Measurements from ENCODE around the gene NCAM1. TPM values are rescaled to one million over a fixed set of nuclear protein-coding genes. Genes with fewer than 3 reads are reported as not detected.

NCAM1 gene
- total and polyA plus RNA-seq, 2 donors from 2014 or later, result 1.7 to 3.0 TPM

DNA sequence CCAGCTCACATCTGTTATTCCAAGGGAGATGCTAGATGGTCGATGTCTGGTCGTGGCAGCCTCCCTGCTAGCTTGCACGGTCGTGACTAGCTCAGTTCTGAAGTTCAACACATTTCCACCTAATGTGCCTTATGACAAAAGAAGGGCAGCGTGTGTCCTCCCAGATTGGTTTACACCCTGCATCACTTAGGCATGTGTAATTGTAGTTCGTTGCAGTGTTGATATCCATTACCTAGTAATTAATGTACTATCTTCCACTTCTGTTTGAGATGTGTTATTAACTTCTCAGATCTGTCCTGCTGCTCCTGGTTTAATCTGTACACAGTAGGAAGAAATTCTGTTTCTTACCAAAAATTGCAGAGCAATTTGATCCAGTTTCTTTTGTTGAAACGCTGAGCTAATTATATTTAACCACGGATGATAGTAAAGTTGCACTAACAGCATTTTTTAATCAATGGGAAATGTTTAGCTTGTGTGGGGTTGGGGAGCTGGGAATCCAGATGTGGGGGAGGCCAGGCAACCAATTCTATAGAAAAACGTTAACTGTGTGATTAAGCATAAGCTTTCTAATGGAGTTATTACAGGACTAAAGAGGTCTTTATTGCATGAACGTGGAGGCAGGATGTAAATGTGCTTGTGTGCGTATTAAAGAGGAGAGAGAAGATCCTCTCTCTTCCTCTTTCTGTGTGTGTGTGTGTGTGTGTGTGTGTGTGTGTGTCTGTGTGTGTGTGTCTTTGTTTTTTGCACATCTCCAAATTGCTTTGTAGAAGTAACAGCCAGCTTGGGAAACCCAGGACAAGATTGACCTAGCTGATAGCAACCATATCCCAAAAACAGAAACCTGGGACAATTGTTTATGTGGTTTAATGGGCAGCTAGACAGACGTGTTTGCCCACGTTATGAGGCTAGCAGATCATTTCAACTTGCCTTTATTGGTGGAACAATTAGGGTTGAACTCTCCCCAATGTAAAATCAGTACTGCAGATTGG, 207.4 kb downstream of the NCAM1 start:
- intact Hi-C loops (cut with DNase I), result no loop called here
- no peaks in the 10 kb centered on the region for H3K36me3 ChIP-seq (ENCODE audit: control insufficient read depth in 2 of 3, insufficient read depth in 3 of 3, low read length in 3 of 3)
- TF ChIP-seq, protein P1, sequence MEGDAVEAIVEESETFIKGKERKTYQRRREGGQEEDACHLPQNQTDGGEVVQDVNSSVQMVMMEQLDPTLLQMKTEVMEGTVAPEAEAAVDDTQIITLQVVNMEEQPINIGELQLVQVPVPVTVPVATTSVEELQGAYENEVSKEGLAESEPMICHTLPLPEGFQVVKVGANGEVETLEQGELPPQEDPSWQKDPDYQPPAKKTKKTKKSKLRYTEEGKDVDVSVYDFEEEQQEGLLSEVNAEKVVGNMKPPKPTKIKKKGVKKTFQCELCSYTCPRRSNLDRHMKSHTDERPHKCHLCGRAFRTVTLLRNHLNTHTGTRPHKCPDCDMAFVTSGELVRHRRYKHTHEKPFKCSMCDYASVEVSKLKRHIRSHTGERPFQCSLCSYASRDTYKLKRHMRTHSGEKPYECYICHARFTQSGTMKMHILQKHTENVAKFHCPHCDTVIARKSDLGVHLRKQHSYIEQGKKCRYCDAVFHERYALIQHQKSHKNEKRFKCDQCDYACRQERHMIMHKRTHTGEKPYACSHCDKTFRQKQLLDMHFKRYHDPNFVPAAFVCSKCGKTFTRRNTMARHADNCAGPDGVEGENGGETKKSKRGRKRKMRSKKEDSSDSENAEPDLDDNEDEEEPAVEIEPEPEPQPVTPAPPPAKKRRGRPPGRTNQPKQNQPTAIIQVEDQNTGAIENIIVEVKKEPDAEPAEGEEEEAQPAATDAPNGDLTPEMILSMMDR (IDR thresholded peaks at IDR 0.05; ENCODE audit: borderline replicate concordance, extremely low read depth, insufficient read depth), result no peak
- DNase-seq (peak in 1 of 5 donors; percentile 34), FAIRE-seq (no peak)
- no peak overlapping the region for H3K9ac ChIP-seq (ENCODE audit: low read length in 3 of 3)
- H3K27ac ChIP-seq (ENCODE audit: low read depth in 2 of 2, low read length in 2 of 2), result no peak overlapping the region
- H3K4me1 ChIP-seq (ENCODE audit: control insufficient read depth in 2 of 3, insufficient read depth in 2 of 3, low read depth in 1 of 3, low read length in 3 of 3), result no peaks in the 10 kb centered on the region
- H3K9me3 ChIP-seq (ENCODE audit: control insufficient read depth in 2 of 3, insufficient read depth in 1 of 3, low read length in 3 of 3), result no peaks in the 10 kb centered on the region
- no peaks in the 10 kb centered on the region for H3K27me3 ChIP-seq (ENCODE audit: control insufficient read depth, insufficient read depth, low read length)
- no peak overlapping the region for H3K4me3 ChIP-seq (ENCODE audit: low read length in 3 of 3)

DNA sequence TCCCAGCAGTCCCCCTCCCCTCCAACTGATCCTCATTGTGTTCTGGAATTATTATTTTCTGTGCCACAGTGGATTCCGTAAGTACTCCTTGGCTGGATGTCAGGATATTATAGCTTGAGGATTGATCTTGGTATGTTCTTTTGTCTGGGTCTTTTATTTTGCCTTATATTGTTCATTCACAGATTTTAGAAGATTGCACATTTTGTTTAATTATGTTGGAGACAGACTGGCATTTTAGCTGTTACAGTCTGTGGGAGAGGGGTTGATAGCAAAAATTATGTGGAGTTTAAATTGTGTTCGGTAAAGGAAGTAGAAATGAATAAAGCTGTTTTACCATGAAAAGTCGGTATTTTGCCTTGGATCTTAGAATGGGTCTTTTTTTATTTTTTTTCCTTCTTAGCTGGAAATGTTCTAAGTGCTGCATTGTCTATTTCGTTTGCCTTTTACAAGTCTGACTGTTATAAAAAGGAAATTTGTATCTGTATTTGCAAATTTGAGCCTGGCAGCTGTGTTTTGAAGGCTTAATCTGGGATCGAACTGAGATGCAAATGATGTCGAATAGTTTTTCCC, 211.2 kb downstream of the NCAM1 start:
- TF ChIP-seq, protein P1 (IDR thresholded peaks at IDR 0.05; ENCODE audit: borderline replicate concordance, extremely low read depth, insufficient read depth), result no peak
- no peaks in the 10 kb centered on the region for H3K4me1 ChIP-seq (ENCODE audit: control insufficient read depth in 2 of 3, insufficient read depth in 2 of 3, low read depth in 1 of 3, low read length in 3 of 3)
- H3K27me3 ChIP-seq (ENCODE audit: control insufficient read depth, insufficient read depth, low read length), result no peaks in the 10 kb centered on the region
- no peaks in the 10 kb centered on the region for H3K36me3 ChIP-seq (ENCODE audit: control insufficient read depth in 2 of 3, insufficient read depth in 3 of 3, low read length in 3 of 3)
- no peak overlapping the region for H3K4me3 ChIP-seq (ENCODE audit: low read length in 3 of 3)
- no peaks in the 10 kb centered on the region for H3K9me3 ChIP-seq (ENCODE audit: control insufficient read depth in 2 of 3, insufficient read depth in 1 of 3, low read length in 3 of 3)
- no peak overlapping the region for H3K27ac ChIP-seq (ENCODE audit: low read depth in 2 of 2, low read length in 2 of 2)
- DNase-seq (no peak), FAIRE-seq (no peak)
- intact Hi-C loops (cut with DNase I), result no loop called here
- H3K9ac ChIP-seq (ENCODE audit: low read length in 3 of 3), result no peak overlapping the region

DNA sequence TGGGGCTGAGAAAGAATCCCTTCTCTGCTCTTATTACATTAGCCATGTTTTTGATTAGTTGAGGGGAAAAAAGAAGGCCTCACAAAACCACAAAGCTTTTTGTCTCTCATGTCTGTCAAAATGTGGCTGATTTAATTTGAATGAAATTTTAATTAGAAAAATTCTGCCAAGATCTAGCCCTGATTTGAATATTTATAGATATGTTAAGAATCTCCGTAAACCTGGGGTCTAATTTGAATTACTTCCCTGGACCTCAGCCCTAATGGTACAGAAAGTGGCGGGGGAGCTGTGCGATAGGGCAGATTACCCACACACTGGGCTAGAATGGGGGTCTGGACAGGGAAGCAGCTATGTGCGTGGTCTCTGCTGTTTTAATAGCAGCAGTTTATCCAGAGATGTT, 211.9 kb downstream of the NCAM1 start:
- H3K4me1 ChIP-seq (ENCODE audit: control insufficient read depth in 2 of 3, insufficient read depth in 2 of 3, low read depth in 1 of 3, low read length in 3 of 3), result no peaks in the 10 kb centered on the region
- no peak for DNase-seq
- FAIRE-seq, result no peak
- H3K27ac ChIP-seq (ENCODE audit: low read depth in 2 of 2, low read length in 2 of 2), result no peak overlapping the region
- intact Hi-C loops (cut with DNase I), result no loop called here
- H3K9me3 ChIP-seq (ENCODE audit: control insufficient read depth in 2 of 3, insufficient read depth in 1 of 3, low read length in 3 of 3), result no peaks in the 10 kb centered on the region
- no peak overlapping the region for H3K4me3 ChIP-seq (ENCODE audit: low read length in 3 of 3)
- H3K27me3 ChIP-seq (ENCODE audit: control insufficient read depth, insufficient read depth, low read length), result no peaks in the 10 kb centered on the region
- TF ChIP-seq, protein P1 (IDR thresholded peaks at IDR 0.05; ENCODE audit: borderline replicate concordance, extremely low read depth, insufficient read depth), result no peak
- no peaks in the 10 kb centered on the region for H3K36me3 ChIP-seq (ENCODE audit: control insufficient read depth in 2 of 3, insufficient read depth in 3 of 3, low read length in 3 of 3)
- no peak overlapping the region for H3K9ac ChIP-seq (ENCODE audit: low read length in 3 of 3)
